ENCODE data around the gene DGKE.

GRCh38 chr17:56822725-56823124 lies 11.2 kb upstream of the DGKE start:
- TF ChIP-seq, protein P1, sequence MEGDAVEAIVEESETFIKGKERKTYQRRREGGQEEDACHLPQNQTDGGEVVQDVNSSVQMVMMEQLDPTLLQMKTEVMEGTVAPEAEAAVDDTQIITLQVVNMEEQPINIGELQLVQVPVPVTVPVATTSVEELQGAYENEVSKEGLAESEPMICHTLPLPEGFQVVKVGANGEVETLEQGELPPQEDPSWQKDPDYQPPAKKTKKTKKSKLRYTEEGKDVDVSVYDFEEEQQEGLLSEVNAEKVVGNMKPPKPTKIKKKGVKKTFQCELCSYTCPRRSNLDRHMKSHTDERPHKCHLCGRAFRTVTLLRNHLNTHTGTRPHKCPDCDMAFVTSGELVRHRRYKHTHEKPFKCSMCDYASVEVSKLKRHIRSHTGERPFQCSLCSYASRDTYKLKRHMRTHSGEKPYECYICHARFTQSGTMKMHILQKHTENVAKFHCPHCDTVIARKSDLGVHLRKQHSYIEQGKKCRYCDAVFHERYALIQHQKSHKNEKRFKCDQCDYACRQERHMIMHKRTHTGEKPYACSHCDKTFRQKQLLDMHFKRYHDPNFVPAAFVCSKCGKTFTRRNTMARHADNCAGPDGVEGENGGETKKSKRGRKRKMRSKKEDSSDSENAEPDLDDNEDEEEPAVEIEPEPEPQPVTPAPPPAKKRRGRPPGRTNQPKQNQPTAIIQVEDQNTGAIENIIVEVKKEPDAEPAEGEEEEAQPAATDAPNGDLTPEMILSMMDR (IDR thresholded peaks at IDR 0.05; ENCODE audit: control extremely low read depth in 1 of 3, insufficient read depth in 1 of 3, low read depth in 1 of 3, low read length in 3 of 3): no peak
- TF ChIP-seq EZH2 (IDR thresholded peaks at IDR 0.05; ENCODE audit: low read depth, low read length, severe bottlenecking): no peak
